OCI-LY7 (cell line): ENCODE measurements around the gene ACSS1. TPM values are rescaled to one million over a fixed set of nuclear protein-coding genes. Genes with fewer than 3 reads are reported as not detected.

Experiments
- BruUV-seq: library from RNA; stranded (reverse); fragments of 400-500 nt; replicated peaks from 2 replicates; lab custom pipeline; 2021; lab: Mats Ljungman, UMichigan
- CTCF ChIA-PET: fragments of 300-600 bp; sonication (Branson Sonifier 250); formaldehyde crosslinking; loops from one replicate; lab custom pipeline; 2022; ENCODE audit warnings: antibody characterized with exemption; ENCODE audit not compliant: unreplicated experiment; lab: Charles Lee
- POLR2A ChIA-PET: fragments of 300-600 bp; sonication (Branson Sonifier 250); formaldehyde crosslinking; loops from one replicate; lab custom pipeline; 2022; ENCODE audit warnings: antibody characterized with exemption; lab: Charles Lee
- DNase-seq: peaks from one replicate; pipeline ENCODE4 v3.0.0-alpha.2; 2015; ENCODE audit warnings: low spot score
- H2AFZ ChIP-seq: fragments of 200-600 bp; sonication (generic), shearing (Covaris generic); 2 replicates; pipeline ENCODE4 v1.6.1; 2014; ENCODE audit warnings: mild to moderate bottlenecking, antibody characterized with exemption, low read length, moderate library complexity
- H3K27ac ChIP-seq: fragments of 200-600 bp; sonication (generic); 2 replicates; pipeline ENCODE4 v1.5.1; 2014; ENCODE audit warnings: mixed run types, low read depth, mild to moderate bottlenecking, moderate library complexity, low read length, inconsistent platforms; ENCODE audit not compliant: poor library complexity, severe bottlenecking
- H3K36me3 ChIP-seq: fragments of 200-600 bp; sonication (generic); 2 replicates; pipeline ENCODE4 v1.6.1; 2014; ENCODE audit warnings: mild to moderate bottlenecking, antibody characterized with exemption, low read length, moderate library complexity, mixed read lengths; ENCODE audit not compliant: insufficient read depth
- H3K4me1 ChIP-seq: fragments of 200-600 bp; sonication (generic); 2 replicates; pipeline ENCODE4 v1.5.1; 2014; ENCODE audit warnings: mild to moderate bottlenecking, low read length; ENCODE audit not compliant: insufficient read depth, poor library complexity, severe bottlenecking
- H3K4me2 ChIP-seq: fragments of 200-600 bp; sonication (generic); 2 replicates; pipeline ENCODE4 v1.6.1; 2014; ENCODE audit warnings: mild to moderate bottlenecking, low read length
- H3K4me3 ChIP-seq: fragments of 200-600 bp; sonication (generic); 2 replicates; pipeline ENCODE4 v1.5.1; 2014; ENCODE audit warnings: mild to moderate bottlenecking, low read depth, low read length; ENCODE audit not compliant: poor library complexity, severe bottlenecking
- H3K79me2 ChIP-seq: fragments of 200-600 bp; sonication (generic); 2 replicates; pipeline ENCODE4 v1.6.1; 2016; ENCODE audit warnings: low read depth, mild to moderate bottlenecking, low read length, moderate library complexity, mixed read lengths; ENCODE audit not compliant: insufficient read depth
- H3K9me2 ChIP-seq: fragments of 200-600 bp; sonication (generic); 2 replicates; pipeline ENCODE4 v1.6.1; 2016; ENCODE audit warnings: mild to moderate bottlenecking, low read length, mixed read lengths; ENCODE audit not compliant: insufficient read depth
- H3K9me3 ChIP-seq: fragments of 200-600 bp; sonication (generic); 2 replicates; pipeline ENCODE4 v1.6.1; 2014; ENCODE audit warnings: mild to moderate bottlenecking, mixed run types, low read length, mixed read lengths
- H4K20me1 ChIP-seq: fragments of 200-600 bp; sonication (generic); 2 replicates; pipeline ENCODE4 v1.6.1; 2014; ENCODE audit warnings: mild to moderate bottlenecking, antibody characterized with exemption, low read length, moderate library complexity, mixed read lengths; ENCODE audit not compliant: insufficient read depth
- EZH2phosphoT487 ChIP-seq: fragments of 200-600 bp; sonication (generic); IDR thresholded peaks from 2 replicates; pipeline ENCODE4 v1.6.1; 2018; ENCODE audit warnings: low read depth, borderline replicate concordance, mild to moderate bottlenecking, mixed run types, antibody characterized with exemption, low read length, moderate library complexity, mixed read lengths
- intact Hi-C: fragments of 100-400 bp; cut with micrococcal nuclease; formaldehyde crosslinking; loops from one replicate; pipeline ENCODE4 v1.10.0; 2022; ENCODE audit not compliant: unreplicated experiment
- total RNA-seq, 2 experiments: library from RNA; depleted of rRNA in 1 of 2; stranded (reverse); fragments of >200 nt in 1 of 2; shearing (Covaris generic) in 1 of 2; gene quantifications; 2 replicates each; pipeline ENCODE4 v1.2.3, GENCODE V29; 2014 to 2022
- TF ChIP-seq, protein P1 (sequence below): fragments of 200-600 bp; sonication (generic); conservative IDR thresholded peaks from 2 replicates; pipeline ENCODE4 v1.5.1; 2014; ENCODE audit warnings: mild to moderate bottlenecking, antibody characterized with exemption, low read length, moderate library complexity, mixed read lengths

Gene ACSS1
- total RNA-seq, 2 experiments from 2014 or later = 0.35 to 0.40 TPM

GRCh38 chr20:25081065-25081729, 23.3 kb upstream of the ACSS1 start:
- no peaks in the 10 kb centered on the region for H3K9me2 ChIP-seq
- BruUV-seq = no TSS peak
- H3K79me2 ChIP-seq = no peaks in the 10 kb centered on the region
- no peaks in the 10 kb centered on the region for H3K36me3 ChIP-seq
- ChIA-PET CTCF (no interaction called here), POLR2A (interaction anchor here (0.5 to 0.7 kb wide), 2 partner anchors 18 to 1289 kb away, joined by 3 to 4 read pairs; no protein-coding TSS in a partner anchor)
- no peak overlapping the region for H3K4me2 ChIP-seq
- no peak overlapping the region for H3K4me3 ChIP-seq
- no peaks in the 10 kb centered on the region for H3K9me3 ChIP-seq
- no peak overlapping the region for H3K27ac ChIP-seq
- no peak for DNase-seq
- intact Hi-C loops = no loop called here
- no peaks in the 10 kb centered on the region for H4K20me1 ChIP-seq
- TF ChIP-seq, protein P1, sequence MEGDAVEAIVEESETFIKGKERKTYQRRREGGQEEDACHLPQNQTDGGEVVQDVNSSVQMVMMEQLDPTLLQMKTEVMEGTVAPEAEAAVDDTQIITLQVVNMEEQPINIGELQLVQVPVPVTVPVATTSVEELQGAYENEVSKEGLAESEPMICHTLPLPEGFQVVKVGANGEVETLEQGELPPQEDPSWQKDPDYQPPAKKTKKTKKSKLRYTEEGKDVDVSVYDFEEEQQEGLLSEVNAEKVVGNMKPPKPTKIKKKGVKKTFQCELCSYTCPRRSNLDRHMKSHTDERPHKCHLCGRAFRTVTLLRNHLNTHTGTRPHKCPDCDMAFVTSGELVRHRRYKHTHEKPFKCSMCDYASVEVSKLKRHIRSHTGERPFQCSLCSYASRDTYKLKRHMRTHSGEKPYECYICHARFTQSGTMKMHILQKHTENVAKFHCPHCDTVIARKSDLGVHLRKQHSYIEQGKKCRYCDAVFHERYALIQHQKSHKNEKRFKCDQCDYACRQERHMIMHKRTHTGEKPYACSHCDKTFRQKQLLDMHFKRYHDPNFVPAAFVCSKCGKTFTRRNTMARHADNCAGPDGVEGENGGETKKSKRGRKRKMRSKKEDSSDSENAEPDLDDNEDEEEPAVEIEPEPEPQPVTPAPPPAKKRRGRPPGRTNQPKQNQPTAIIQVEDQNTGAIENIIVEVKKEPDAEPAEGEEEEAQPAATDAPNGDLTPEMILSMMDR = no peak
- TF ChIP-seq EZH2phosphoT487 = no peak
- H2AFZ ChIP-seq = no peak overlapping the region
- no peaks in the 10 kb centered on the region for H3K4me1 ChIP-seq

- H4K20me1 ChIP-seq = no peaks in the 10 kb centered on the region
- H3K4me3 ChIP-seq = no peak overlapping the region
- CTCF ChIA-PET = no interaction called here
- H2AFZ ChIP-seq = no peak overlapping the region
- no peaks in the 10 kb centered on the region for H3K79me2 ChIP-seq
- H3K4me1 ChIP-seq = no peaks in the 10 kb centered on the region
- H3K27ac ChIP-seq = no peak overlapping the region
- H3K9me3 ChIP-seq = no peaks in the 10 kb centered on the region
- no peak overlapping the region for H3K4me2 ChIP-seq
- POLR2A ChIA-PET = no interaction called here
- H3K36me3 ChIP-seq = no peaks in the 10 kb centered on the region
- BruUV-seq = no TSS peak
- no peaks in the 10 kb centered on the region for H3K9me2 ChIP-seq
- intact Hi-C loops = no loop called here
- no peak for DNase-seq
- TF ChIP-seq EZH2phosphoT487 = no peak
- TF ChIP-seq, protein P1 = no peak
Measured at GRCh38 chr20:25079171-25079570, 21.2 kb upstream of the ACSS1 start.

DNA sequence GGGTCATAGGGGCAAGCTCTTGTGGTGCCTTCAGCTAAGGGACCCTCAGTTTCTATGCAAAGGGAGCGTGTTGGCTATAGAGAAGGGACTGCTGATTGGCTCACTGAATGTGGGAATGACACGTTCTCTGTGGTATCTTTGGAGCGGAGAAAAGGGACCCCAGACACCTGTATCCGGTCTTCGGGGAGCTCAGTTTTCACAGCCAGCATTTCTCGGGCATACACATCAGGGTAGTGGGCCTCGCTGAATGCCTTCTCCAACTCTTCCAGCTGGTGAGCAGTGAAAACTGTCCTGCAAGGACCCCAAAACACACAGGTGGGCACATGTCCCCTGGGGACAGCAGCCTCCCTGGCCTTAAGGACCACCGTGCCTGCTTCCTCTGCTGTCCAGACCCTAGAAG, 20.7 kb upstream of the ACSS1 start:
- ChIA-PET CTCF (no interaction called here), POLR2A (interaction anchor here (0.5 to 0.7 kb wide), 2 partner anchors 49 to 330 kb away, joined by 3 to 6 read pairs; no protein-coding TSS in a partner anchor)
- Histone ChIP-seq H3K4me1 (no peaks in the 10 kb centered on the region), H3K27ac (no peak overlapping the region), H3K36me3 (no peaks in the 10 kb centered on the region), H2AFZ (no peak overlapping the region), H4K20me1 (no peaks in the 10 kb centered on the region), H3K4me3 (no peak overlapping the region), H3K79me2 (no peaks in the 10 kb centered on the region), H3K9me3 (no peaks in the 10 kb centered on the region), H3K9me2 (no peaks in the 10 kb centered on the region), H3K4me2 (no peak overlapping the region)
- DNase-seq = no peak
- BruUV-seq = no TSS peak
- intact Hi-C loops = no loop called here
- no peak for TF ChIP-seq EZH2phosphoT487
- TF ChIP-seq, protein P1 = no peak
